ENCODE data around the gene PTTG1.

The PTTG1 gene

DNA sequence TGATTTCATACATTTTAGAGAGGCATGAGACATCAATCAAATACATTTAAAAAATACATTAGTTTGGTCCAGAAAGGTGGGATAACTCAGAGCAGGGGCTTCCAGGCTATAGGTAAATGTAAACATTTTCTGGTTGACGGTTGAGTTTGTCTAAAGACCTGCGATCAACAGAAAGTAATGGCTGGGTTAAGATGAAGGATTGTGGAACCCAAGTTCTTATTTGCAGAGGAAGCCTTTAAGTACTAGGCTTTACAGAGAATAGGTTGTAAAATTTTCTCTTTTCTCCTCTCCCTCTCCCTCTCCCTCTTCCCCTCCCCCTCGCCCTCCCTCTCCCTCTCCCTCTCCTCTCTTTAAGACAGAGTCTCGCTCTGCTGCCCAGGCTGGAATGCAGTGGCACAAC is 50.8 kb downstream of the PTTG1 start:
- DNase-seq (ENCODE audit: low read depth) = no peak

DNA sequence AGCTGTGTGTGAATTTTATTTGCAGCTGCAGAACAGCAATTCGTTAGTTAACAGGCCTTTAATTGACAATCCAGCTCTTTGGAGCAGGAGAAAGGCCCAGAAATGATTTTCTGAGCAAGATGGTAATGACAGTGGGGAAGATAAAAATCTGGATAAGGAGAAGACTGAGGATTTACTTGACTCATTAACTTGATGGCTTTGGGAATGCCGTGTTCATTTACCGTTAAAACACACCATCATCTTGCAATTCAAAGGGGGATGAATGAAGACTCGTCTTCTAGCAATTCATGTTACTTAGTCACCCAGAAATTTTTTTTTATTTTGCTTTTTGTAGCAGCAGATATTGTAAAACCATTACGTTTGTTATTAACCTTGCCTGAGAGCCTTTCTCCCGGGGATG is 52.0 kb downstream of the PTTG1 start:
- no peak for DNase-seq (ENCODE audit: low read depth)

DNA sequence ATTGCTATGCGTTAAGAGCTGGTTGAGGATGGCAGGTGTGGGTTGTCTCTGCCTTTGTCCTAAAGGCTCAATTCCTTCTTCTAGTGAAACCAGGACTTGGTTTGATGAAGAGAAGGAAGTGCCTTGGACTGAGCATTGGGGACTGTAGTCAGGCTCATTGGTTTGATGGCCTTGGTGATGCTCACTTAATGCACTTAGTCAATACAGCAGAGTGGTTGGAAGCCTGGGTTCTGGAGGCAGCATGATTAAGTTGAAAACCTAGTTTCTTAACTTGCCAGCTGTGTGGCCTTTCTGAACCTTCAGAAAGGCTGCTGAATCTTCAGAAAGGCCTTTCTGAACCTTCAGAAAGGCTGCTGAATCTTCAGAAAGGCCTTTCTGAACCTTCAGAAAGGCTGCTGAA is 52.4 kb downstream of the PTTG1 start:
- DNase-seq (ENCODE audit: low read depth) = no peak

DNA sequence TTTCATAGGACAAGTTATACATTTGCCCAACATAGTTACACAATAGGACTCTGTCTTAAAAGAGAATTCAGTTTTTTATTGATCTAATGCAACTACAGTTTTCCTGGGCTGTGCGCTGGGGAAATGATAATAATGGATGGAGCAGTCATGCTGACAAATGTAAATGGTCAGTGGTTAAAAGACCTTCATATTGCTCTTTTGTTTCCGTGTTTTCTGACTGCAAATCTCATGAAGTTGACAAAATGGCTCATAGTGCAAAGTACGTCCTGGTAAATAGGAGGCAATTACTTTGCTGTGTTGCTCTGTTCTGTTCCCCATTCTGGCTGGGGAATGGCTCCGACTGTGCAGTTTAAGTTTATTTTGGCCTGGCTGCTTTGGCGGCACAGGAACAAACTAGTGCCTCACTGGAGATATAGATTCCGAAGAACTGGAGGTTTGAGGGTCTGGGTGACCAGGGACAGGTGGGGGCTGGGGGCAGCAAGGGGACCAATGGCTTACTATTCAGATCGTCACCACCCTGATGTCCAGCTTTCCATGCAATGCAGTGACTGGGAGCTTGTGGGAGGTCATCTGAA is 54.3 kb downstream of the PTTG1 start:
- no peak for DNase-seq (ENCODE audit: low read depth)

GRCh38 chr5:160477266-160477970 is 55.8 kb downstream of the PTTG1 start:
- DNase-seq (ENCODE audit: low read depth) = no peak

DNA sequence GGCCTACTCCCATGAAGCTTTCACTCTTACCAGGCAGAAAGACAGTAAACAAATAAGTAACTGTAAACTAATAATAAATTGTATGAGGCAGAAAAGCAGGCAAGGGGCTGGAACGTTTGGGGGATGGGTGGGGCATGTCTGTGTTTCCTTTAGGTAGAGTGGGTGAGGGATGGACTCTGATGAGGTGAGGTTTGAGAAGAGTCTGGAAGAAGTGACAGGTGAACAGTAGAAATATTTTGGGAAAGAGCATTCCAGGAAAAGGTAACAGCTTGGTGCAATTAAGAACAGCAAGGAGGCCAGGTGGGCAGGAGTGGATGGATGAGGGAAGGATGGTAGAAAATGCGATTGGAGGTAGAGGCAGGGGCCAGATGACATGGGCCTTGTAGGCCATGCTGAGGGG is 56.5 kb downstream of the PTTG1 start:
- DNase-seq (ENCODE audit: low read depth) = no peak

Data from activated T-cell treated with anti-CD3 and anti-CD28 coated beads for 1 hour (primary cell).